Measurements from ENCODE around the gene ANKMY1.
"Not testable (repeated sequence)": the region's sequence is repeated elsewhere in the genome, so short reads cannot be mapped to it uniquely, and the experiment has no call there.

Gene ANKMY1

DNA sequence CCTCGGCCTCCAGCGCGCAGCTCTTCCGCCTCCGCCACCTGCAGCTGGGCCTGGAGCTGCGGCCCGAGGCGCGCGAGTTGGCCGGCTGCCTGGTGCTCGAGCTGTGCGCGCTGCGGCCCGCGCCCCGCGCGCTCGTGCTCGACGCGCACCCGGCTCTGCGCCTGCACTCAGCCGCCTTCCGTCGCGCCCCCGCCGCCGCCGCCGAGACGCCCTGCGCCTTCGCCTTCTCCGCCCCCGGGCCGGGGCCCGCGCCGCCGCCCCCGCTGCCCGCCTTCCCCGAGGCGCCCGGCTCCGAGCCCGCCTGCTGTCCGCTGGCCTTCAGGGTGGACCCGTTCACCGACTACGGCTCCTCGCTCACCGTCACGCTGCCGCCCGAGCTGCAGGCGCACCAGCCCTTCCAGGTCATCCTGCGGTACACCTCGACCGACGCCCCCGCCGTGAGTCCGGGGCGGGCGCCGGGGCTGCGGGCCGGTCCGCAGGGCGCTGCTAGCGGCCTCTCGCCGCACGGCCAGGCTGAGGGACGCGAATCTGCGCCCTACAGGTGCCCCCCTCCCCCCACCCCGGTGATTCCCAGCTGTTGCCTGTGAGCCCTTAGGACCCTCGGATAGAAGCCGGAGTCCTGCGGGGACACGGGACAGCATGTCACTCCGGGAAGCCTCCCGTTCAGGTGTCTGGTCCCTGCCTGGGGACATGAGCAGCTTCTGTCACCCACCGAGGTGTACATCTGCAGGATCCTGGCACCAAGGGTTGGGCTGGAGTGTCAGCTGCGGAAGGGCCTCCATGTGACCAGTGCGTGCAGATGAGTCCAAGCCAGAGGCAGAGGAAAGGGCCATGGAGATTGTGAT lies 11.1 kb upstream of the ANKMY1 start:
- peak; percentile 83 for DNase-seq (ENCODE audit: low spot score)

DNA sequence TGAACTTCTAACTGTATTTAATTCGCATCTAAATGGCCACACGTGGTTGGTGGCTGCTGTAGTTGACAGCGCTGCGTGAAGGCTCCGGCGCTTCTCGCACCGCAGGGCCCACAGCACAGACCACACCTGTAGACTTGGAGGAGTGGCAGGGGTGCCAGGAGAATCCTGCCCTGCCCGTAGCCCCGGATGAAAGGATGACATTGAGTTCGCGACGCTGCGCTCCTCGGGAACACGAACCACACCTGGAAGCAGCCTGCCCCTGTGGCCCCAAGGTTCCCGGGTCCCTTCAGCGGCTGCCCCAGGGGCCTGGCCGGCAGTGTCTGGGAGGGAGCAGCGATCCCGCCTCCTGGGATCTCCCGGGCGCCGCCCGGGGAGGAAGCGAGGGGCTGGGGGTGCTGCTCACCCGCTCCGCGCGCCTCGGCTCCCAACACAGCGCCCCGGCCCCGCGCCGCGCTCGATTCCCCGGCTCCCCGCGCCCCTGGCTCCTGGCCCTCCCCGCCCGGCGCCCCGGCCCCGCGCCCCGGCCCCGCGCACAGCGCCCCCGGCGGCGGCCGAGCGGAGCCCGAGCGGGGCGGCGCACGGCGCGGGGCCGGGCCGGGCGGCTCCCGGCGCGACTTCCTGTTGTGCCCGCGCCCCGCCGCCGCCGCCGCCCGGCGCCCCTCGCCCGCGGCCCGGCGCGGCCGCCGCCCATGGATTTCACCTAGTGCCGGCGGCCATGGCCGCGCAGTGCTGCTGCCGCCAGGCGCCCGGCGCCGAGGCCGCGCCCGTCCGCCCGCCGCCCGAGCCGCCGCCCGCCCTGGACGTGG lies 10.3 kb upstream of the ANKMY1 start, which contains the start of gene RNPEPL1:
TSS of gene RNPEPL1 (plus strand) at position 613 of the 806 bp plus-strand sequence. CDS start at position 716, 103 bp downstream.
- DNase-seq (ENCODE audit: low spot score) = no peak

DNA sequence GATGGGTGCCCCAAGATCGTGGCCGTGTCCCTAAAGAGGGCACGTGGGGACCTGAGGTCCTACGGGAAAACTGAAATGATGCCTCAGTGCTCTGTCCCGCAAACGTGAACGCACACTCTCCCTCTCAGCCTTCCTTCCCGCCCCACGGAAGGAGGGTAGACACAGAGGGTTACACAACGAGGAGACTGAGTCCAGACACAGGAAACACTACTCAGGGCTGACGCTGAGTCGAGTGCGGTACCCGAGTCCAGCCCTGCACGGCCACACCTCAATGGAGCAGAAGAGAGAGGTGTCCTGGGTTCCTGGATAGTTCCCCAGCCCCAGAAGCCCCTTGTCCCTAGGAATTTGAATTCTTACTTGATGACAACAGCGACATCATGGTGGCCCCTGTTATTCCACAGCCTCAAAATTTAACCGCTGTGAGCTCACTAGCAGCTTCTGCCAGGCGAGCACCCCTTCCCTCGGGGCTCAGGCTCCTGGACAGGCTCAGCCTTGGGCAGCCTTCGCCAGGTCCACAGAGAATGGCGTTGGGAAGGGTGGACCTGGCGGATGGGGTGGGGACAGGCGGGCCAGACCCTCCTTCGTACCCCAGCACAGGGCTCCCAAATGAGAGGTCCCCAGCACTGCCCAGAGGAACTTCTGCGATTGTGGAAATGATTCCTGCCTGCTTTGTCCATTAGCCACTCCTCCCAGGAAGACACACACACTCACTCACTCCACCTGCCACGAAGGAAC lies 9.5 kb upstream of the ANKMY1 start:
- DNase-seq (ENCODE audit: low spot score) = no peak

DNA sequence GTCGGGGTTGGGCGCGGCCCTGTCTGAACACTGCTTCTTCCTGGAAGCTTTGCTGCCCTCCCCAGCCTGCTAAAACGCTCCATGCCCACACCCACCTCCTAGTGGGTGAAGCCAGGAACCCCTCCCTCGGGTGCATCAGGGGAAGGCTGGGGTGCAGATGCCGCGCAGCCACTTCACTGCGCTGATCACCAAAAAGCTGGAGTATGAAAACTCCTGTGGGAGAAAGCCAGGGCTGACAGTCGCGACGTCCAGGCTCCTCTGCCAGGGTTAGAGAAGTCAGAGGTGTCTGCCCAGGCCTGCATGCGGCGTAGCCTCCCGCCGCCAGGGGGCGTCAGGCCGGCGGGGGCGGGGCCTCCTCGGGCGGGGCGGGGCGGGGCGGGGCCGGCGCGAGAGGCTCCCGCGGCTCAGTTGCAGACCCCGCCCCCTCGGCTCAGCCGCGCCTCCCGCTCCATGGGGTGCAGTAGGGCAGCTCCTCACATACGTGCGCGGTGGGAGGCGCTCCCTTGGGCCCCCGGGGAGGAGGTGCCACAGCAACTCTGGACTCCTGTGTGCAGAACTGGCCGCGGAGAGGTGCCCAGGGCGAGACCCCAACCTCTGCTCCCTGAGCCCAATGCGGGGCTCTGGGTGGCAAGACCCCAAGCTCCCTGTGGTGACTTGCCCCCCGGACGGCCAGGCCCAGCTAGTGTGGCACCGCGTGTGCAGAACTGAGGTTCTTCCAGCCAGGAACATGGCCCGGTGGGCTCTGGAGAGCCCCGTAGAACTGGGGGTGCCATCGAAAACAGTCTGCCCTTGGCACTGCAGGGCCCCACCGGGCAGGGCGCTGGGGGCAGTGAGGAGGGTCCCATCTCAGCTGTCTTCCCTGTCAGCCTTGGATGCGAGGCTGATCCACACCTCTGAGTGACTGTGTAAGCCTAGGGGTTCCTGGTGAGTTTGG lies 8.7 kb upstream of the ANKMY1 start:
- peak; percentile 94 for DNase-seq (ENCODE audit: low spot score)

DNA sequence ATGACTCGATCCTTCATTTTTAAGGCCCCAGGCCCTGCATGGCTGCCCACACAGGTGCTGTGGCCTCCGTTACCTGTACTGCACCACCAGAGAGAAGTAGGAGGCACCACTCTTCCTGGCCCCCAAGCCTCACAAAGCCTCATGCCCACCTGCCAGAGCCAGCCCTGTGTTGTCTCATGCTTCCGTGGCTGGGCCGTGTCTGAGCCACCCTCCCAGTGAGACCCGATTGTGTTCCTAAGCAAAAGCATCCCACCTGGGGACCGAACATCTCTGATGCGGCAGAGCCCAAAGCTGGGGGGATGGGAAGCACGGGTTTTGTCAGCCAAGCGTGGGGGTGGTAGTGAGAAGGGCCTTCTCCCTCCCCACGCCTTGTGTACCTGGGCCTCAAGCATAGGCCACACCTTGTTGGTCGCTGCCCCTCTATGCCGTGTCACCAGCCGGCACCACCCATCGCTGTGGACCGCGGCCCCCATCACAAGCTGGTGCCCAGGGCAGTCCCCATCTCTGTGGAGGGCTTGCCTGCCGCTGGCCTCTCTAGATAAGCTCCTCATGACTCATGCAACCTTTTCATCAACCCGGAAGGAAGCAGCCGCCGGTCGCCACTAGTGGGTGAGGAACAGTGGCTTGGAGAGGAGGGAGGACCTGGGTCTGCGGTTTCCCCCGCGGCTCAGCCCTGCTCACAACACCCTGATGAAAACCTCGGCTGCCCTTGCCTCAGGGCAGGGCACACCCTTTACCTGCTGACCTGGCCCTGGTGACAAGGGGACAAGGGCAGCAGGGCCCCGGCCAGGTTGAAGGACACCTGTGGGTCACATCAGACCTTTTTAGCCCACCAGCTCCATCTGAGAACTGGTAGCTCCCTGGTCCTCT lies 7.8 kb upstream of the ANKMY1 start:
- DNase-seq (ENCODE audit: low spot score) = peak; percentile 69

DNA sequence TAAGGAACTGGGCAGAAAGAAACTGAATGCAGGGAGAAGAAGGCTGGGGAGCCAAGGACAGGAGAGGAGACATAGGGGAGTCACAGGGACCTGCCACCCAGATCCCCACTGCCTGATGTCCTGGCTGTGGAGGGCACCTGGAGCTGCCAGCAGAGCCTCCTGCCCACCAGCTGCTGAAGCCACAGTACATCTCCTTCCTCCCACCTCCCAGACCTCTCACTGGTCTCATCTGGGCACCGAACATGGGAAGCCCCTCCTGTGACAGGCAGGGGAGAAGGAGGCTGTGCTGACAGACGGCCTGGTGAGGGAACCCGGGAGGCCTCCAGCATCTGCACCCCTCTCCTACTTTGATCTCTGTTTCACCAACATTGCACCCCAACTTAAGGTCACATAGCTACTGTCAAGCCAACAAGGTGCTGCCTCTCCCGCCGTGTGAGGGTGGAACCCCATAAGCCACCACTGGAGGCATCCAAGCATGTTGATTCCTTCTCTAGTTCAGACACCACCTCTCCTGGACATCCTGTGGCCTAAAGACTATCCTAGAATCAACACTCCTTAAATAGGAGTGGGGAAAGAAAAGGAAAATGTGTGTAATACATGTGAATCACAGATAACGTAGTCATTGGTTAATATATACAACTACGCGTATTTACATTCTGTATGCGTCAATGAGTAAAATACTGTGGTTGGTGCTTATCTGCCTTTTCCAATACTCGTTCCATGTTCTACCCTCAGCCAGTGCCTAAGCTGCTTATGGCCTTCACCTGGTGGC lies 7.0 kb upstream of the ANKMY1 start:
- no peak for DNase-seq (ENCODE audit: low spot score)

DNA sequence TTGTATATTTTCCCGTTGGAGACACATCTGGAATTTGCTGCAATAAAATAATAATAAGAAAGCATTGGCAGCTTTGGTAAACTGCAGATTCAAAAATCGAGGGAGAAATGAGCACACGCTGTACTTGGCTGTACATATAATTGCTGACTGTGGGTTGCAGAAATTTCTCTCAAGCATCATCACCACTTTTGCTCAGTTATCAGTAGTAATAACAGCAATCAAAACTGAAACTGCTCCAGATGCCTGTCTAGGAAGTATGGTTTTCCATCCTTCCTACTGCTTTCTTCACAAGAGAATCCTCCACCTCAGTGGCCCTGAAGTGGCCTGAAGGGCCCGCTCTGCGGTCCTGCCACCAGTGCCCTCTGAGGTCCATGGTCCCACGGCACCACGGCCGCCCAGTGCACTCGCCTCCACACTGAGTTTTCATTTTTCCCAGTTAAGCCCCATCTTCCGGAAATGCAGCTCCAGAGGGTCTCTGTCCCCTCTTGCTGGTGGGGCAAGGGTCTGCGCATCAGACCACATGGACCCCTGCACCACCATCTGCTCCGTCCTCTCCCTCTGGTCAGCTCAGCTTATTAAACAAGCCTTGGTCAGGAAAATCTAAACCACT lies 6.3 kb upstream of the ANKMY1 start:
- DNase-seq (ENCODE audit: low spot score) = no peak

DNA sequence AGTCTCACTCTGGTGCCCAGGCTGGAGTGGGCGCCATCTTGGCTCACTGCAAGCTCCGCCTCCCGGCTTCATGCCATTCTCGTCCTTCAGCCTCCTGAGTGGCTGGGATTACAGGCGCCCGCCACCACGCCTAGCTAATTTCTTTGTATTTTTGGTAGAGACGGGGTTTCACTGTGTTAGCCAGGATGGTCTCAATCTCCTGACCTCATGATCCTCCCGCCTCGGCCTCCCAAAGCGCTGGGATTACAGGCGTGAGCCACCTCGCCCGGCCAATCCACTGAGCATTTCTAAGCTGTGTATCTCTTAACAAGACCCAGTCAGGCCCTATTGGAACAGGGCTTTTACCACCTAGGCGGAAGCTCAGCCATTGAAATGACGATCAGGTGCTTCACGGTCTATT lies 5.4 kb upstream of the ANKMY1 start:
- DNase-seq (ENCODE audit: low spot score) = not testable (repeated sequence)

DNA sequence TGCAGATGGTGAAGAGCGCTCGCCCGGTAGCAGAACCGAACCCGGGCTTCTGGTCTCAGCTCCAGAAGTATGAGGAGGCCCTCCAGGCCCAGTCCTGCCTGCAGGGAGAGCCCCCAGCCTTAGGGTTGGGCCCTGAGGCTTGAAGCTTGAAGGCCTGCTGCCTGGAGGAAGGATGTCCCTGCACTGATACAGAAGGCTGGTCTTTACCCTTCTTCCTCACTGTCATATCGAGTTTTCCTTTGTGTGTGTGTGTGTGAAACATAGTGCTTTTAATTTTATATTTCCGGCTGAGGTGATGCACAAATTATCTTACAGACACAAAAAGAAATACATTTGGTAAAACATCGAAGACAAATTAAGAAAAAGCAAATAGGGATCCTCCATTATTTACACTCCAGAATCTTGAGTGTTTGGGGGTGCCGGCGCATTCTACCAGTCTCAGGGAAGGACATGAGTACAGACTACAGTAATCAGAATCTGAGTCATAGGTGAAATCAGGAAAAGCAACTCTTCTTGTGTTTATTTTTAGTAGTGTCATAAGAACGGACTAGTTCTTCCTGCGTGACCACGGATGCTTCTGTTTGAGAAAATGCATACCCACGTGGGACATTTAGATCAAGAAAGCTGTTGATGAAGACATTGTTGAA lies 3.7 kb upstream of the ANKMY1 start:
- no peak for DNase-seq (ENCODE audit: low spot score)

DNA sequence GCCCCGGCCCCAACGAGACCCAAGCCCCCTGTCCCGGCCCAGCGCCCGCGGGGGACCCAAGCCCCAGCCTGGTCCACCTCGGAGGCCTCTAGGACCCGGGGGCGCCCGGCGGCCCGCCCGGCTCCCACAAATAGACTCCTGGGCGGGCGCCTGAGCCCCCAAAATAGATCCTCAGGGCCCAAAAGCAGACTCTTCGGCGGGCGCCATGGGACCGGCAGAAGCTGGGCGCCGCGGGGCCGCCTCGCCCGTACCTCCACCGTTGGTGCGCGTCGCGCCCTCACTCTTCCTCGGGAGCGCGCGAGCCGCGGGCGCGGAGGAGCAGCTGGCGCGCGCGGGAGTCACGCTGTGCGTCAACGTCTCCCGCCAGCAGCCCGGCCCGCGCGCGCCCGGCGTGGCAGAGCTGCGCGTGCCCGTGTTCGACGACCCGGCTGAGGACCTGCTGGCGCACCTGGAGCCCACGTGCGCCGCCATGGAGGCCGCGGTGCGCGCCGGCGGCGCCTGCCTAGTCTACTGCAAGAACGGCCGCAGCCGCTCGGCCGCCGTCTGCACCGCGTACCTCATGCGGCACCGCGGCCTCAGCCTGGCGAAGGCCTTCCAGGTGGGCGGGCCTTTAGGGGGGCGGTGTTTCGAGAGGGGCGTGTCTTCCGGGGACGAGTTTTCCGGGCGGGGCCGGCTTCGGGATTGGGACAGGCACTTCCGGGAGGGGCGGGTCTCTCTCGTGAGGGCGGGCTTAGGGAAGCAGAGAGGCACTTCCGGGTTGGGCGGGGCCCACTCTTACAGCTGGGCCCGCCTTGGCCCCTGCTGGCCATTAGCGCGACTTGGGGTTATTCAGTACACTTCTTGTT lies 2.9 kb upstream of the ANKMY1 start:
- peak; percentile 98 for DNase-seq (ENCODE audit: low spot score)

DNA sequence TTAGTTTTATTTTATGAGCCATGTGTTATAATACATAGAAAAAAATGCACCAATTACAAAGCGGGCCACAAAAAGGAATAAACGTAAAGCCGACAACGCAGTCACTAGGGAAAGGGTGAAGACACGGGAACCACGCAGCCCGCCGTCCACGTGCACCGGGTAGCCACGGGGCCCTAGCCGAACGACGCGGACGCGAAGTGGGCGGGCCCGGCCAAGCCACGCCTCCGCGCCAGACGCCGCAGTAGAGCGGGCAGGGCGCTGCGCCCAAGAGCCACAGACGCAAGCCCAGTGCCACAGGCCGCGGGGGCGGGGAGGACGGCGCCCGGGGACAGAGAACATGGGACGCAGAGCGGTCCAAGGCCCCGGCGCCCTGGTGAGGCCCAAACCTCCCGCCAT lies 2.3 kb upstream of the ANKMY1 start, which contains the start of gene DUSP28:
TSS of gene DUSP28 (plus strand) at position 274 of the 396 bp plus-strand sequence. CDS start 328 bp downstream, outside the sequence.
- DNase-seq (ENCODE audit: low spot score) = peak; percentile 96

DNA sequence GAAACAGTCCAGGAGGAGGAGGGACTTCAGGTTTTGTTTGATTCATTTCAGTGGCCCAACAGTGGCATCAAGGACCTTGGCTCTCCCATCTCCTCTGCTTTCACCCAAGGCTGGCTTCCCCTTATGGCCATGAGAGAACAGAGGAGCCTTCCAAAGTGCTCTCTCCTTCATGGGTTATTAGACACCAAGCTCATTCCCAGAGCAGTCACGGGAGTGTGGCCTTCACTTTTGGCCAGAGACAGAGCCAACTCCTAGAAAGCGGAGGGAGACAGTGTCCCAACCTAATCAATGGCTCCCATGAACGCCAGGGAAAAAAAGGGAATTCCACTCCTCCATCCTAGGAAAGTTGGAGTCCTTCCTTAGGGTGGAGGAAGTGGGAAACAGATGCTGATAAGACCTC lies 1.5 kb upstream of the ANKMY1 start:
- no peak for DNase-seq (ENCODE audit: low spot score)

DNA sequence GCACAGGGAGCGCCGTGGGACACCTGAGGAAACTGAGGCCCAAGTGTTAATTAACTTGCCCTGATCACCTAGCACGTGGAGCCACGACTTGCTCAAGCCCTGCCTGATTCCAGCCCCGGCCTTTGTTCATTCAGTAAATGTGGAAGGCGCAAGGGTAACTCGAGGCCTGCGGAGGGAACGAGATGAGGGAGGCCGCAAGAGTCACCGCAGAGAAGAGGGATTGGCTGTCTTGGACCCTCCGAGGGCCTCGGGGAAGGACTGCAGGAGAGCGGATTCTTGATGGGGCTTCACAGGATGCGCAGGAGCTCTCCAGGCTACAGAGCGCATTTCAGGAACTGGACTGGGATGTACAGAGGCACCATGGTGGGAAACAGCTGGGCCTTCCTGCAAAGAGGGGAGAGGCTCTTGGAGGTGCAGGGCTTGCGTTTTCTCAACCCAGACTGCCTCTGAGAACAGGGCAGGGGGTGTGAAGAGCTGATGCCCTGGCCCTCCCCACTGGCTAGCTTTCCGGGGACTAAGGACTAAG lies 511 bp upstream of the ANKMY1 start:
- no peak for DNase-seq (ENCODE audit: low spot score)

DNA sequence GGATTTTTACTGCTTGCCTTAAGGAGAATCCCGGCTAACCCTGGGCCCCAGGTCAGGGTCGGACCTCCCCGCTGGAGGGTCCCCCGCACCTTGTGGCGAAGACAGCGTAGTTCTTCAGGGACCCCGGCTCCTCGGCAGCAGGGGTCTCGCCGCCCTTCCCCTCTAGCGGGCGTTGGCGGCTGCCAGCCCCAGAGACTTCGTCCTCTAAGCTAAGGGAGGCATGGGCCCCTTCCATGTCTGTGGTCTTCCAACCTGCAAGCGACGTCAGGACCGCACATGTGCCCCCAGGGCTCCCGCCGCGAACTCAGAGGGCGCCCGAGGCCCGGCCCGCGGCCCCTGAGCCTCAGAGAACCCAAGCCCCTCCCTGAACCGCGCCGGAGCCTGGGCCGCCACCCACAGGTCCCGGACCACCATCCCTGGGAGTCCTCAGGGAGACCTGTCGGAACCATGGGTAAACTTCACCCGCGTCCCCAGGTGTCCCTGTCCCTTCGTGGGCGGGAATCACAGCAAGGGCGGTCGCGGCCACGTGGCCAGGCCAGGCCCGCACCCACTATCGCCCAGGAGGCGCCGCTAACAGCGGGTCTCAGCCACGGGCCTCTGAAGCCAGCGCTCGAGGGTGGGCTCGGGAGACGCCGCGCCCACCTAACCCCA lies 562 bp downstream of the ANKMY1 start:
- peak; percentile 2 for DNase-seq (ENCODE audit: low spot score)

DNA sequence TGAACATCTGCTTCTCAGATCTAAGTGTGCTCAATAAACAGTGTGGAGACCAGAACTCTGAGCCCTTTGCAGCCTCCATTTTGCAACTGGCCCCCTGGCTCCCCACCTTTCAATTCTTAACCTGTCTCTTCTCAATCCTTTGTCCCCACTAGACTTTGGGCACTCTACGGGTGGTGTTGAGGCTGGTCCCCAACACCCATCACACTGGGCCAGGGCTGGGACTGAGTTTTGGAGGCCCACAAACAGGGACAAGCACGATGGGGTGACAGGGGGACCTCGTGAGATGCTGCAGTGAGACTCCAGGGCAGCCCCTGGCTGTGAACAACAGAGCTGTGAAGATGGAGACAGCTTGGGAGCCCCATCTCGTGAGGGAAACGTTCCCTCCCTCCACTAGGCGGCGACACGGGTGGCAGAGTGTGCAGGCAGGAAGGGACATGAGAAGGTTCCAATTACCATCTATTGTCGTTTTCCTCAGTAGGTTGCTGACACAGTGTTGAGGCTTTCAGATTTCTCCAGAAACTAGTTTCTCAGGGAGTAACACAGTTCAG lies 1.2 kb downstream of the ANKMY1 start:
- peak; percentile 69 for DNase-seq (ENCODE audit: low spot score)

DNA sequence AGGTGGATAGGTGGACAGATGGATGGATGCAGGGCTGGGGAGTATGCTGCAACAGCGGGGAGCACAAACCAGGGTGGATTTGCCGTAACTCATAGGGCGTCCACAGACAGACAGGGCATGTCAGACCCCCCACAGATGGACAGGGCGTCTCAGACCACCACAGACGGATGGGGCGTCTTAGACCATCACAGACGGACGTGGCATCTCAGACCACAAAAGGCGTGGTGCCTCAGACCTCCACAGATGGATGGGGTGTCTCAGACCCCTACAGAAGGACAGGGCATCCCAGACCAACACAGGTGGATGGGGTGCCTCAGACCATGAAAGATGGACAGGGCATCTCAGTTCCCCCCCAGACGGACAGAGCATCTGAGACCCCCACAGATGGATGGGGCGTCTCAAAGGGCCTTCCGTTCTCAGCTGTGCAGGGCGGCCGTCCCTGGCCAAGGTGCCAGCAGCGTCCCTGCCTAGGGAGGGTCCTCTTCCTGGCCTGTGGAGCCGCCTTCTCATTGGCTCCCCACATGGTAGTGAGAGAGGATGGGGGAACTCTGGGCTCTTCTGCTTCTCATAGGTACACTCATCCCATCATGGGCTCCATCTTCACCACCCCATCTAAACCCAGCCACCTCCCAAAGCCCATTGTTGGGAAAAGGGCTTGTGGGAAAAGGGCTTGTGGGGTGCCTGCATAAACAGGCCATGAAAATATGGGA lies 2.1 kb downstream of the ANKMY1 start:
- peak; percentile 2 for DNase-seq (ENCODE audit: low spot score)

All from Ammon's horn (tissue), 1 donor.